H1 (cell line): ENCODE data around the gene SERPINB5. TPM values are rescaled to one million over a fixed set of nuclear protein-coding genes. Genes with fewer than 3 reads are reported as not detected.

ENCODE experiments used
- CTCF ChIA-PET: fragments of 300-600 bp; sonication (Branson Sonifier 250); formaldehyde crosslinking; loops from one replicate; lab custom pipeline; 2021; ENCODE audit not compliant: partially characterized antibody; lab: Charles Lee
- POLR2A ChIA-PET: fragments of 300-600 bp; sonication (Branson Sonifier 250); formaldehyde crosslinking; loops from one replicate; lab custom pipeline; 2021; ENCODE audit warnings: inconsistent platforms; ENCODE audit not compliant: partially characterized antibody; lab: Charles Lee
- DNase-seq, 2 experiments: peaks; one replicate each; pipeline versions ENCODE4 v3.0.0 to v3.0.0-alpha.2; 2010 to 2022; ENCODE audit warnings: low spot score in 2 of 2, low read depth in 1 of 2, mixed read lengths in 1 of 2
- FAIRE-seq: peaks from 2 replicates; lab custom pipeline; 2011; peaks lifted over from hg19 to GRCh38; lab: Jason Lieb, UNC
- H2AFZ ChIP-seq: 2 replicates; pipeline ENCODE4 v1.8.1; 2012; ENCODE audit warnings: low read length, inconsistent platforms
- H2AK5ac ChIP-seq: 2 replicates; pipeline ENCODE4 v1.6.1; 2013; ENCODE audit warnings: low read depth, low read length
- H2BK120ac ChIP-seq: replicated peaks from 2 replicates; pipeline ENCODE3; 2013; ENCODE audit warnings: low read depth, low read length, inconsistent platforms
- H2BK12ac ChIP-seq: 2 replicates; pipeline ENCODE4 v1.6.1; 2013; ENCODE audit warnings: low read depth, low read length
- H2BK15ac ChIP-seq: 2 replicates; pipeline ENCODE4 v1.6.1; 2013; ENCODE audit warnings: low read length
- H2BK20ac ChIP-seq: 2 replicates; pipeline ENCODE4 v1.6.1; 2013; ENCODE audit warnings: low read length
- H2BK5ac ChIP-seq: 2 replicates; pipeline ENCODE4 v1.6.1; 2013; ENCODE audit warnings: low read depth, low read length
- H3K14ac ChIP-seq: 2 replicates; pipeline ENCODE4 v1.6.1; 2013; ENCODE audit warnings: inconsistent platforms; ENCODE audit not compliant: insufficient read length
- H3K18ac ChIP-seq: 2 replicates; pipeline ENCODE4 v1.6.1; 2013; ENCODE audit warnings: low read length; ENCODE audit errors: extremely low read depth
- H3K23ac ChIP-seq: 2 replicates; pipeline ENCODE4 v1.6.1; 2013; ENCODE audit warnings: inconsistent platforms; ENCODE audit not compliant: insufficient read length
- H3K23me2 ChIP-seq: 2 replicates; pipeline ENCODE4 v1.6.1; 2013; ENCODE audit warnings: low read depth, low read length
- H3K27ac ChIP-seq: 2 replicates; pipeline ENCODE4 v1.6.1; 2011; ENCODE audit warnings: low read depth, low read length, inconsistent platforms
- H3K27me3 ChIP-seq, 4 experiments: replicated peaks in 1 of 4; 1 replicate in 1 of 4; 2 replicates in 3 of 4; pipeline versions ENCODE4 v1.6.1 to v1.8.1; 2011 to 2013; ENCODE audit warnings: low read length in 3 of 4, mild to moderate bottlenecking in 3 of 4, inconsistent platforms in 2 of 4, mixed read lengths in 2 of 4, moderate library complexity in 1 of 4; ENCODE audit not compliant: control insufficient read depth in 3 of 4, insufficient read depth in 3 of 4; ENCODE audit errors: extremely low read depth in 1 of 4
- H3K36me3 ChIP-seq, 4 experiments: 2 replicates each; pipeline versions ENCODE4 v1.6.1 to v1.8.1; 2011 to 2013; ENCODE audit warnings: mild to moderate bottlenecking in 4 of 4, low read length in 3 of 4, moderate library complexity in 2 of 4, control low read depth in 1 of 4, inconsistent platforms in 1 of 4; ENCODE audit not compliant: insufficient read depth in 4 of 4, control insufficient read depth in 2 of 4
- H3K4ac ChIP-seq: replicated peaks from 2 replicates; pipeline ENCODE3; 2013; ENCODE audit warnings: low read length, low read depth, mixed read lengths, inconsistent platforms; ENCODE audit not compliant: insufficient read length
- H3K4me1 ChIP-seq, 4 experiments: replicated peaks in 1 of 4; 1 replicate in 1 of 4; 2 replicates in 3 of 4; pipeline versions ENCODE4 v1.6.1 to v1.8.1; 2011 to 2013; ENCODE audit warnings: low read length in 3 of 4, inconsistent platforms in 2 of 4, mixed read lengths in 1 of 4; ENCODE audit not compliant: insufficient read depth in 4 of 4, control insufficient read depth in 3 of 4
- H3K4me2 ChIP-seq, 2 experiments: 2 replicates each; pipeline versions ENCODE4 v1.6.1 to v1.8.1; 2011 to 2013; ENCODE audit warnings: low read depth in 2 of 2, low read length in 2 of 2, control low read depth in 1 of 2, inconsistent platforms in 1 of 2, mild to moderate bottlenecking in 1 of 2; ENCODE audit not compliant: insufficient read depth in 1 of 2
- H3K4me3 ChIP-seq, 4 experiments: fragments of 200-600, 300-600 bp in 1 of 4; sonication (generic), shearing (Covaris generic), sonication (Bioruptor Twin) in 1 of 4; 2 replicates each; pipeline versions ENCODE4 v1.5.1 to v1.8.1; 2011 to 2016; ENCODE audit warnings: low read length in 4 of 4, low read depth in 3 of 4, control low read depth in 2 of 4, inconsistent platforms in 2 of 4, mild to moderate bottlenecking in 2 of 4, mixed read lengths in 1 of 4, moderate library complexity in 1 of 4; ENCODE audit not compliant: insufficient read depth in 2 of 4; ENCODE audit errors: extremely low read depth in 1 of 4
- H3K56ac ChIP-seq: replicated peaks from 2 replicates; pipeline ENCODE3; 2013; ENCODE audit warnings: low read depth, mild to moderate bottlenecking, mixed read lengths, low read length, inconsistent platforms; ENCODE audit not compliant: insufficient read length
- H3K79me1 ChIP-seq: 2 replicates; pipeline ENCODE4 v1.6.1; 2013; ENCODE audit warnings: low read depth, low read length, control low read depth
- H3K79me2 ChIP-seq, 2 experiments: 2 replicates each; pipeline versions ENCODE4 v1.6.1 to v1.8.1; 2012 to 2013; ENCODE audit warnings: low read length in 2 of 2, mild to moderate bottlenecking in 2 of 2, inconsistent platforms in 1 of 2; ENCODE audit not compliant: insufficient read depth in 2 of 2, control insufficient read depth in 1 of 2
- H3K9ac ChIP-seq, 4 experiments: replicated peaks in 1 of 4; 1 replicate in 1 of 4; 2 replicates in 3 of 4; pipeline versions ENCODE4 v1.6.1 to v1.8.1; 2011 to 2013; ENCODE audit warnings: low read depth in 3 of 4, low read length in 3 of 4, control low read depth in 2 of 4, mild to moderate bottlenecking in 2 of 4, moderate library complexity in 2 of 4, inconsistent platforms in 1 of 4; ENCODE audit errors: extremely low read depth in 1 of 4
- H3K9me3 ChIP-seq, 2 experiments: 2 replicates each; pipeline versions ENCODE4 v1.6.1 to v1.8.1; 2012 to 2013; ENCODE audit warnings: mild to moderate bottlenecking in 2 of 2, moderate library complexity in 2 of 2, control low read depth in 1 of 2, inconsistent platforms in 1 of 2, low read depth in 1 of 2, low read length in 1 of 2, mixed read lengths in 1 of 2; ENCODE audit not compliant: insufficient read depth in 2 of 2
- H4K20me1 ChIP-seq, 2 experiments: replicated peaks in 1 of 2; 2 replicates each; pipeline versions ENCODE3 to v1.8.1; 2011 to 2013; ENCODE audit warnings: inconsistent platforms in 2 of 2, low read length in 2 of 2, mild to moderate bottlenecking in 1 of 2; ENCODE audit not compliant: insufficient read depth in 2 of 2, control insufficient read depth in 1 of 2
- H4K5ac ChIP-seq: 2 replicates; pipeline ENCODE4 v1.6.1; 2013; ENCODE audit warnings: low read length, low read depth, mixed read lengths, inconsistent platforms; ENCODE audit not compliant: insufficient read length
- H4K8ac ChIP-seq: 2 replicates; pipeline ENCODE4 v1.8.0; 2013; ENCODE audit warnings: mild to moderate bottlenecking, moderate library complexity, low read length, inconsistent platforms; ENCODE audit not compliant: insufficient read depth; ENCODE audit errors: extremely low read depth
- H4K91ac ChIP-seq: replicated peaks from 2 replicates; pipeline ENCODE3; 2013; ENCODE audit warnings: low read length, mixed read lengths, inconsistent platforms; ENCODE audit not compliant: insufficient read length
- EZH2 ChIP-seq: fragments of 200-600 bp; sonication (generic); IDR thresholded peaks from 2 replicates; pipeline ENCODE4 v1.7.1; 2012; ENCODE audit warnings: low read depth, mild to moderate bottlenecking, moderate library complexity, low read length, inconsistent platforms; ENCODE audit not compliant: severe bottlenecking
- SIX5 ChIP-seq: IDR thresholded peaks from 2 replicates; pipeline ENCODE4 v1.6.1; 2011; ENCODE audit warnings: mild to moderate bottlenecking, low read depth, low read length
- SP1 ChIP-seq: IDR thresholded peaks from 2 replicates; pipeline ENCODE4 v1.6.1; 2011; ENCODE audit warnings: low read depth, low read length
- SUZ12 ChIP-seq: fragments of 200-600 bp; sonication (generic); IDR thresholded peaks from 2 replicates; pipeline ENCODE4 v1.6.1; 2012; ENCODE audit warnings: mild to moderate bottlenecking, inconsistent platforms, low read length, moderate library complexity, mixed read lengths
- TAF7 ChIP-seq: optimal IDR thresholded peaks from 2 replicates; pipeline ENCODE3; 2011; ENCODE audit warnings: low read depth, mild to moderate bottlenecking, inconsistent platforms, low read length, moderate library complexity, borderline replicate concordance
- TBP ChIP-seq: IDR thresholded peaks from 2 replicates; pipeline ENCODE4 v1.6.1; 2011; ENCODE audit warnings: low read depth, low read length, improper control_type of control experiment
- WGBS, 2 experiments: shearing (Covaris generic) in 1 of 2; methylation state at CpG; one replicate each; pipeline versions ENCODE4 v1.1.6 to v1.1.7; 2013 to 2015; ENCODE audit warnings: low lambda C conversion rate in 2 of 2, mixed read lengths in 2 of 2, inconsistent platforms in 1 of 2, low coverage in 1 of 2, missing lambda C conversion rate in 1 of 2; ENCODE audit not compliant: insufficient replicate concordance in 2 of 2, insufficient coverage in 1 of 2, insufficient read length in 1 of 2; ENCODE audit errors: extremely low coverage in 1 of 2, missing lambda C conversion rate in 1 of 2; 5-methylcytosine and 5-hydroxymethylcytosine counted together
- polyA plus RNA-seq, 7 experiments: library from polyadenylated mRNA; depleted of rRNA in 3 of 7; stranded (reverse) in 5 of 7; unstranded in 2 of 7; fragments of >200 nt in 5 of 7; fragments of 200-250 nt in 2 of 7; gene quantifications; 1 replicate in 5 of 7; 2 replicates in 1 of 7; 4 replicates in 1 of 7; pipeline versions ENCODE4 v1.2.1 to v1.2.3, GENCODE V29; 2011 to 2013; ENCODE audit warnings: missing spikeins in 2 of 7, mixed read lengths in 2 of 7
- total RNA-seq: library from RNA; stranded (reverse); fragmentation: NEBNext Ultra II Directional; extraction: Animal tissue kit (Norgen Biotek cat#: 25700); gene quantifications from 2 replicates; pipeline ENCODE4 v1.2.1, GENCODE V29; 2021

SERPINB5 gene
- total and polyA plus RNA-seq, 2 of the 8 experiments (the other 6 are each of a cell fraction or from before 2014, with no cell fraction given): 0.03 TPM; not detected in 1

GRCh38 chr18:63553081-63553480 lies 76.3 kb downstream of the SERPINB5 start:
- no peaks in the 10 kb centered on the region for H3K27me3 ChIP-seq
- no peak for TF ChIP-seq TBP
- TF ChIP-seq SP1: no peak
- no peak for TF ChIP-seq EZH2
- no peak for TF ChIP-seq SIX5
- no peak for TF ChIP-seq TAF7
- TF ChIP-seq SUZ12: no peak

More at GRCh38 chr18:63553081-63553480, 76.3 kb downstream of the SERPINB5 start:
- Histone ChIP-seq H2AK5ac (no peak overlapping the region), H4K20me1 (no peaks in the 10 kb centered on the region), H3K4me1 (no peaks in the 10 kb centered on the region), H2BK20ac (no peak overlapping the region), H4K8ac (no peak overlapping the region), H2BK5ac (no peak overlapping the region), H3K18ac (no peak overlapping the region), H3K9ac (no peak overlapping the region), H3K36me3 (no peaks in the 10 kb centered on the region), H2BK12ac (no peak overlapping the region), H2BK120ac (no peak overlapping the region), H3K23ac (no peak overlapping the region), H4K91ac (no peak overlapping the region), H3K79me1 (no peaks in the 10 kb centered on the region), H3K79me2 (no peaks in the 10 kb centered on the region), H3K4ac (no peak overlapping the region), H3K14ac (no peak overlapping the region), H3K4me2 (no peak overlapping the region), H3K27ac (no peak overlapping the region), H2AFZ (no peak overlapping the region), H3K4me3 (no peak overlapping the region), H3K9me3 (no peaks in the 10 kb centered on the region), H3K56ac (no peak overlapping the region), H3K23me2 (no peaks in the 10 kb centered on the region), H2BK15ac (no peak overlapping the region), H4K5ac (no peak overlapping the region)
- no peak for FAIRE-seq
- CTCF ChIA-PET: interaction anchor here (0.8 to 1.9 kb wide), 4 partner anchors 11 to 47 kb away, joined by 3 to 7 read pairs (median 4); partner anchors contain the start of gene SERPINB12
- no peak for DNase-seq
- POLR2A ChIA-PET: interaction anchor here (1.5 kb wide), 1 partner anchor 19 kb away, joined by 4 read pairs; no protein-coding TSS in a partner anchor
- 93% methylated on average over 1 of the region's 1 CpG; no CpG with 5 or more reads in 1 of the 2 experiments for WGBS, 2 experiments
